ENCODE data around the gene TRMT44. TPM values are rescaled to one million over a fixed set of nuclear protein-coding genes. Genes with fewer than 3 reads are reported as not detected.

Gene TRMT44
- total and polyA plus RNA-seq, 7 experiments from 2014 or later, result 13.8 to 33.7 (median 29.3) TPM

DNA sequence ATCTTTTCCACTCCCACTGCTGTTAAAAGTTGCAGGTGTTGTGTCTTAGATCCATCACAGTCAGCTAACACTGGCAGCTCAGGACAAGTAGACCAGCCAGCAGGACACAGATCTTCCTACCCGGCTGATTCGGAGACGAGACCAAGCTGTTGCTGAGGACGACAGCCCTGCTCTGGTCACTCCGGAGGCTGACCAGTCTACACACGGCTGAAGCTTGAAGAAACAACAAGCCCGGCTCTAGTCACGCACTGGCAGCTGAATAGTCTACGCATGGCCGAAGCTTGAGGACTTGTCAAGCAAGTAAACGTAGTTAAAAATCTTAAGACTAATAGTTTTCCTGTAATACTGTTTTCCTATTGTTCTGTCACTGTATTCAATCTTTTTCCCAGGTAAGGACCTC lies 1.8 kb upstream of the TRMT44 start:
- ATAC-seq, result no peak

GRCh38 chr4:8439168-8439567 lies 1.4 kb upstream of the TRMT44 start:
- no peak for ATAC-seq
- Mint-ChIP-seq H3K36me3 (peaks cover 0 to 10% (median 7%) of the 10 kb centered on the region in 5 donors), H3K4me1 (peaks cover 63 to 92% (median 87%) of the 10 kb centered on the region in 7 donors), H3K27ac (peak overlapping the region; percentile 7 to 100 (median 64)), H3K27me3 (peaks cover 0 to 2% (median 0%) of the 10 kb centered on the region in 5 donors), H3K9me3 (peaks cover 0 to 9% (median 0%) of the 10 kb centered on the region in 11 donors), H3K4me3 (peak overlapping the region in 9 of 10 donors; percentile 32 to 100 (median 66))
- intact Hi-C loops (cut with micrococcal nuclease), result no loop called here
- ChIA-PET CTCF (no interaction called here), POLR2A (interaction anchor here (0.7 to 1.8 kb wide), 2 partner anchors 11 to 265 kb away, joined by 3 to 8 read pairs; no protein-coding TSS in a partner anchor)
- Histone ChIP-seq H3K9me3 (ENCODE audit: control insufficient read depth in 2 of 3, low read length in 3 of 3) (no peaks in the 10 kb centered on the region), H3K27ac (ENCODE audit: low read depth, low read length) (no peak overlapping the region), H3K36me3 (ENCODE audit: control insufficient read depth in 2 of 3, insufficient read depth in 3 of 3, low read length in 3 of 3) (peaks cover 0 to 7% (median 0%) of the 10 kb centered on the region in 3 experiments), H3K4me3 (ENCODE audit: low read length) (peak overlapping the region; percentile 92), H3K27me3 (ENCODE audit: control insufficient read depth in 2 of 2, insufficient read depth in 2 of 2, low read length in 2 of 2) (no peaks in the 10 kb centered on the region), H3K4me1 (ENCODE audit: control insufficient read depth in 2 of 2, insufficient read depth in 2 of 2, low read length in 2 of 2) (peaks cover 31 to 39% of the 10 kb centered on the region in 2 donors)
- DNase-seq, result no peak

More for the DNA sequence above, 1.8 kb upstream of the TRMT44 start:
- POLR2A ChIA-PET, result interaction anchor here (0.7 to 1.8 kb wide), 2 partner anchors 10 to 264 kb away, joined by 3 to 8 read pairs; no protein-coding TSS in a partner anchor
- peaks cover 0 to 2% (median 0%) of the 10 kb centered on the region in 5 donors for H3K27me3 Mint-ChIP-seq
- peaks cover 0 to 10% (median 6%) of the 10 kb centered on the region in 5 donors for H3K36me3 Mint-ChIP-seq
- DNase-seq, result no peak
- Histone ChIP-seq H3K36me3 (ENCODE audit: control insufficient read depth in 2 of 3, insufficient read depth in 3 of 3, low read length in 3 of 3) (peaks cover 0 to 7% (median 0%) of the 10 kb centered on the region in 3 experiments), H3K27ac (ENCODE audit: low read depth, low read length) (no peak overlapping the region), H3K4me1 (ENCODE audit: control insufficient read depth in 2 of 2, insufficient read depth in 2 of 2, low read length in 2 of 2) (peaks cover 31 to 39% of the 10 kb centered on the region in 2 donors), H3K9me3 (ENCODE audit: control insufficient read depth in 2 of 3, low read length in 3 of 3) (no peaks in the 10 kb centered on the region), H3K4me3 (ENCODE audit: low read length) (no peak overlapping the region), H3K27me3 (ENCODE audit: control insufficient read depth in 2 of 2, insufficient read depth in 2 of 2, low read length in 2 of 2) (no peaks in the 10 kb centered on the region)
- peaks cover 60 to 89% (median 88%) of the 10 kb centered on the region in 7 donors for H3K4me1 Mint-ChIP-seq
- peak overlapping the region in 8 of 9 donors; percentile 7 to 98 (median 55) for H3K27ac Mint-ChIP-seq
- intact Hi-C loops (cut with micrococcal nuclease), result no loop called here
- CTCF ChIA-PET, result interaction anchor here (0.7 kb wide), 1 partner anchor 10 kb away, joined by 3 read pairs; no protein-coding TSS in a partner anchor
- H3K4me3 Mint-ChIP-seq, result peak overlapping the region in 8 of 10 donors; percentile 39 to 100 (median 73)
- peaks cover 0 to 9% (median 0%) of the 10 kb centered on the region in 11 donors for H3K9me3 Mint-ChIP-seq

GRCh38 chr4:8439914-8440491 lies 574 bp upstream of the TRMT44 start:
- intact Hi-C loops (cut with micrococcal nuclease), result loop anchor here (1.0 to 10.0 kb wide), 8 partner anchors 12 to 1677 kb away; partner anchors contain the start of genes ABLIM2 (in 2 of the 2), KIAA0232 (in 1 of the 2), SH3TC1 (in 1 of the 2) and WDR1 (in 1 of the 2)
- Histone ChIP-seq H3K9me3 (ENCODE audit: control insufficient read depth in 2 of 3, low read length in 3 of 3) (no peaks in the 10 kb centered on the region), H3K4me3 (ENCODE audit: low read length) (peak overlapping the region; percentile 92), H3K4me1 (ENCODE audit: control insufficient read depth in 2 of 2, insufficient read depth in 2 of 2, low read length in 2 of 2) (peaks cover 31 to 39% of the 10 kb centered on the region in 2 donors), H3K27ac (ENCODE audit: low read depth, low read length) (peak overlapping the region; percentile 89), H3K36me3 (ENCODE audit: control insufficient read depth in 2 of 3, insufficient read depth in 3 of 3, low read length in 3 of 3) (peaks cover 0 to 7% (median 0%) of the 10 kb centered on the region in 3 experiments), H3K27me3 (ENCODE audit: control insufficient read depth in 2 of 2, insufficient read depth in 2 of 2, low read length in 2 of 2) (no peaks in the 10 kb centered on the region)
- Mint-ChIP-seq H3K27ac (peak overlapping the region; percentile 98 to 100 (median 99)), H3K36me3 (peaks cover 0 to 10% (median 6%) of the 10 kb centered on the region in 5 donors), H3K27me3 (peaks cover 0 to 2% (median 0%) of the 10 kb centered on the region in 5 donors), H3K4me3 (peak overlapping the region; percentile 93 to 100 (median 96)), H3K9me3 (peaks cover 0 to 9% (median 0%) of the 10 kb centered on the region in 11 donors), H3K4me1 (peaks cover 64 to 87% (median 79%) of the 10 kb centered on the region in 7 donors)
- ChIA-PET POLR2A (interaction anchor here (0.6 to 1.8 kb wide), 5 partner anchors 8 to 680 kb away, joined by 3 to 28 read pairs (median 3); partner anchors contain the start of gene ABLIM2), CTCF (interaction anchor here (0.6 kb wide), 1 partner anchor 678 kb away, joined by 3 read pairs; no protein-coding TSS in a partner anchor)
- ATAC-seq, result peak; percentile 53
- DNase-seq, result peak in 1 of 9 donors; percentile 17

DNA sequence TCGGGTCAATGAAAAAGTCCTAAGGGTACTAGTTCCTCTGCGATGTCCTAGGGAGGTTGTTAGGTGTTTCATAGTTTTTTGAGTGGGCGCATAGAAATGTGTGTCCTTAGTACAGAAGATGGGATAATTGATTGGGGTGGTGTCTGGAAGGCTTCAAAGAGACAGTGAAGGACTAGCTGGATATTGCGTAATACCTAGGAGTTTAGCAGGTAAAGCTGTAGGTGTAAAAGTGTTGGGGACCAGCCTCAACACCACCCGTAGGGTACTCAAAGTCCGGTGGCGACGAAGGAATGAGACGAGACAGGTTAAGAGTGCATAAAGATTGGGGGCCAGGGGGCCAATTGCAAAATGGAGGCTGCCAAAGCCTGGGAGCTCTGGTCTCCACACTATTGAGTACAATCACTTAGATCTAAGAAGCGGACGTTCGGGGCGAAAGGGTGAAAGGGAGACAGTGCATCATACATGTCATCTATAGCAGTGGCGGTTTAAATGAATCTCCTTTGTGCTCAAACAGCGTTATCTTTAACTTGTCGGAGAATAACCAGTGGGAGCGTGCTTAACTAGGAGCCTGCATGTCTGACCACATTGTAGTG lies 1.0 kb downstream of the TRMT44 start:
- ATAC-seq (no peak), DNase-seq (no peak)
- no peaks in the 10 kb centered on the region for H3K27me3 ChIP-seq (ENCODE audit: control insufficient read depth in 2 of 2, insufficient read depth in 2 of 2, low read length in 2 of 2)
- H3K9me3 Mint-ChIP-seq, result peaks cover 0 to 9% (median 0%) of the 10 kb centered on the region in 11 donors
- H3K9me3 ChIP-seq (ENCODE audit: control insufficient read depth in 2 of 3, low read length in 3 of 3), result no peaks in the 10 kb centered on the region
- peak overlapping the region; percentile 89 for H3K27ac ChIP-seq (ENCODE audit: low read depth, low read length)
- H3K27ac Mint-ChIP-seq, result peak overlapping the region in 8 of 9 donors; percentile 29 to 88 (median 67)
- CTCF ChIA-PET, result no interaction called here
- intact Hi-C loops (cut with micrococcal nuclease), result loop anchor here (2.0 to 10.0 kb wide), 4 partner anchors 687 to 1675 kb away; partner anchors contain the start of genes KIAA0232 (in 1 of the 2) and WDR1 (in 1 of the 2)
- peaks cover 0 to 2% (median 0%) of the 10 kb centered on the region in 5 donors for H3K27me3 Mint-ChIP-seq
- H3K4me3 ChIP-seq (ENCODE audit: low read length), result peak overlapping the region; percentile 92
- POLR2A ChIA-PET, result no interaction called here
- peaks cover 24 to 29% of the 10 kb centered on the region in 2 donors for H3K4me1 ChIP-seq (ENCODE audit: control insufficient read depth in 2 of 2, insufficient read depth in 2 of 2, low read length in 2 of 2)
- peaks cover 0 to 13% (median 3%) of the 10 kb centered on the region in 3 experiments for H3K36me3 ChIP-seq (ENCODE audit: control insufficient read depth in 2 of 3, insufficient read depth in 3 of 3, low read length in 3 of 3)
- H3K4me1 Mint-ChIP-seq, result peaks cover 56 to 84% (median 74%) of the 10 kb centered on the region in 7 donors
- H3K36me3 Mint-ChIP-seq, result peaks cover 0 to 10% (median 6%) of the 10 kb centered on the region in 5 donors
- peak overlapping the region; percentile 79 to 100 (median 94) for H3K4me3 Mint-ChIP-seq

DNA sequence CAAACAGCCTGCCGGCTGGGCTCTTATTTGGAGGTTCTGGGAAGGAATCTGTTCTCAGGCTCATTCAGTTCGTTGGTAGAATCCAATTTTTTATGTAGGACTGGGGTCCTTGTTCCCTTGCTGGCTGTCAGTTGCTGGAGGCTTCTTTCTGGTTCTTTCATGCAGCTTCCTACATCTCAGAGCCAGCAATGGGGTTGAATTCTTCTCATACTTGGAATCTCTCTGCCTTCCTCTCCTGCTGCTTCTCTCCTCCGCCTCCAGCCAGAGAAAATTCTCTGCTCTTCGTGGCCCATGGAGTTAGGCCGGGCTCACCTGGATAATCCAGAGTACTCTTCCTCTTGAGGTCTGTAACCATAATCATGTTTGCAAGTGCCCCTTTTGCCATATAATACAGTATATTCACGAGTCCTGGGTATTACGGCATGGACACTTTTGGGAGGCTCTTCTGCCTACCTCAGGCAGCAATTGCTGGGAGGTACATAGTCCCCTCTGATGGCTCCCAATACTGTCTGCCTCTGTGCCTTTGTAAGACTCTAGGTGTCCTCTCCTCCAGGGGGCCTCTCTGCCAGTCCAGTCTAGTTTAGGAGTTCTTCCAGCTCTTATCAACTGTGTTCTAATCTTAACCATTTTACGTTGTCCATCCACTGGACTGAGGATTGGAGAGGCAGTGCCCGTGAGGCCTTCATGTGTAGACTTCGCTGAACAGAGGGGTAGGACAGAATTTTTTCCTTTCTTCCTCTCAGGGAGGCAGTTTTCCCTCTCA lies 2.2 kb downstream of the TRMT44 start:
- peak overlapping the region; percentile 66 to 100 (median 92) for H3K4me3 Mint-ChIP-seq
- no peaks in the 10 kb centered on the region for H3K27me3 ChIP-seq (ENCODE audit: control insufficient read depth in 2 of 2, insufficient read depth in 2 of 2, low read length in 2 of 2)
- H3K9me3 Mint-ChIP-seq, result peaks cover 0 to 9% (median 0%) of the 10 kb centered on the region in 11 donors
- peaks cover 0 to 10% (median 4%) of the 10 kb centered on the region in 5 donors for H3K36me3 Mint-ChIP-seq
- peaks cover 0 to 20% (median 3%) of the 10 kb centered on the region in 3 experiments for H3K36me3 ChIP-seq (ENCODE audit: control insufficient read depth in 2 of 3, insufficient read depth in 3 of 3, low read length in 3 of 3)
- peaks cover 24 to 29% of the 10 kb centered on the region in 2 donors for H3K4me1 ChIP-seq (ENCODE audit: control insufficient read depth in 2 of 2, insufficient read depth in 2 of 2, low read length in 2 of 2)
- ChIA-PET POLR2A (no interaction called here), CTCF (no interaction called here)
- H3K9me3 ChIP-seq (ENCODE audit: control insufficient read depth in 2 of 3, low read length in 3 of 3), result no peaks in the 10 kb centered on the region
- H3K27ac ChIP-seq (ENCODE audit: low read depth, low read length), result no peak overlapping the region
- ATAC-seq, result no peak
- H3K27ac Mint-ChIP-seq, result peak overlapping the region in 8 of 9 donors; percentile 5 to 79 (median 28)
- peaks cover 0 to 2% (median 0%) of the 10 kb centered on the region in 5 donors for H3K27me3 Mint-ChIP-seq
- H3K4me3 ChIP-seq (ENCODE audit: low read length), result no peak overlapping the region
- intact Hi-C loops (cut with micrococcal nuclease), result loop anchor here in 1 of 2 donors (10.0 kb wide), 1 partner anchor 688 kb away; no protein-coding TSS in a partner anchor
- H3K4me1 Mint-ChIP-seq, result peaks cover 49 to 76% (median 64%) of the 10 kb centered on the region in 7 donors
- no peak for DNase-seq
